Thyroid gland (tissue), 4 donors: Measurements from ENCODE around the gene DSTN.

ENCODE experiments used
- CTCF ChIP-seq, 6 experiments: fragments of 200-600 bp in 3 of 6; fragments of 450-650 bp in 3 of 6; sonication (generic) in 3 of 6; IDR thresholded peaks; one replicate each; pipeline ENCODE4 v1.5.1; 2016 to 2019; ENCODE audit warnings: antibody characterized with exemption in 6 of 6, mild to moderate bottlenecking in 2 of 6, inconsistent platforms in 1 of 6, moderate library complexity in 1 of 6
- POLR2A ChIP-seq, 2 donors: fragments of 450-650 bp; IDR thresholded peaks; one replicate each; pipeline ENCODE4 v1.6.1; 2017; ENCODE audit warnings: antibody characterized with exemption in 2 of 2, mild to moderate bottlenecking in 2 of 2, moderate library complexity in 1 of 2

- TF ChIP-seq CTCF (IDR thresholded peaks at IDR 0.05): no peak
- no peak for TF ChIP-seq POLR2A (IDR thresholded peaks at IDR 0.05)
Measured at GRCh38 chr20:17647391-17648314, 77.8 kb downstream of the DSTN start.
